Liver (tissue), 3 donors: Measurements from ENCODE around the gene POT1.

Source experiments
- RXRA ChIP-seq, 2 donors: IDR thresholded peaks; 2 replicates each; pipeline ENCODE4 v1.6.1; 2017 to 2018; ENCODE audit warnings: antibody characterized with exemption in 2 of 2, mild to moderate bottlenecking in 1 of 2
- TF ChIP-seq, protein P1 (sequence below): IDR thresholded peaks from 2 replicates; pipeline ENCODE4 v1.6.1; 2016; ENCODE audit warnings: antibody characterized with exemption
- TF ChIP-seq, protein P2 (sequence below): fragments of 150-350 bp; IDR thresholded peaks from 2 replicates; pipeline ENCODE4 v1.5.1; 2017; ENCODE audit warnings: improper control_type of control experiment, low read depth, low read length; ENCODE audit not compliant: missing input control
- donor health status: healthy.
- donor health status: healthy.

DNA sequence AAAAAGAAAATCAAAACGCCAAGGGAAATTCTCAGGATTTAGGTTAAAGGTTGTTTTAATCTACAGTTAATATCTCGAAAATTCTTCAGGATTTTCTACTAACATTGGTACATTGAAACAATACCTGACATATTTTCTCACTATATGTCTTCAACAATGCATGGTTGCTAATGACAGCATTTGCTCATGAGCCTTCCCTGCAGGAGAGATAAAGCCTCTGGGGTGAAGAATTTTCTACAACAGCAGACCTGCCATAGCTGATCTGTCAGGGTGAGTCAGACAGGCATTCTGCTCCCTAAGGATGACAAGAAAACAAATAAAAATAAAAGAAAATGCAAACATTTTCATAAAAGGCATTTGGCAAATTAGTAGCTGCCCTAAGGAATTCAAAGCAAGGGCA lies 152.4 kb downstream of the POT1 start:
- TF ChIP-seq, protein P1, sequence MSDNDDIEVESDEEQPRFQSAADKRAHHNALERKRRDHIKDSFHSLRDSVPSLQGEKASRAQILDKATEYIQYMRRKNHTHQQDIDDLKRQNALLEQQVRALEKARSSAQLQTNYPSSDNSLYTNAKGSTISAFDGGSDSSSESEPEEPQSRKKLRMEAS = no peak
- TF ChIP-seq, protein P2, sequence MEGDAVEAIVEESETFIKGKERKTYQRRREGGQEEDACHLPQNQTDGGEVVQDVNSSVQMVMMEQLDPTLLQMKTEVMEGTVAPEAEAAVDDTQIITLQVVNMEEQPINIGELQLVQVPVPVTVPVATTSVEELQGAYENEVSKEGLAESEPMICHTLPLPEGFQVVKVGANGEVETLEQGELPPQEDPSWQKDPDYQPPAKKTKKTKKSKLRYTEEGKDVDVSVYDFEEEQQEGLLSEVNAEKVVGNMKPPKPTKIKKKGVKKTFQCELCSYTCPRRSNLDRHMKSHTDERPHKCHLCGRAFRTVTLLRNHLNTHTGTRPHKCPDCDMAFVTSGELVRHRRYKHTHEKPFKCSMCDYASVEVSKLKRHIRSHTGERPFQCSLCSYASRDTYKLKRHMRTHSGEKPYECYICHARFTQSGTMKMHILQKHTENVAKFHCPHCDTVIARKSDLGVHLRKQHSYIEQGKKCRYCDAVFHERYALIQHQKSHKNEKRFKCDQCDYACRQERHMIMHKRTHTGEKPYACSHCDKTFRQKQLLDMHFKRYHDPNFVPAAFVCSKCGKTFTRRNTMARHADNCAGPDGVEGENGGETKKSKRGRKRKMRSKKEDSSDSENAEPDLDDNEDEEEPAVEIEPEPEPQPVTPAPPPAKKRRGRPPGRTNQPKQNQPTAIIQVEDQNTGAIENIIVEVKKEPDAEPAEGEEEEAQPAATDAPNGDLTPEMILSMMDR = no peak
- TF ChIP-seq RXRA (IDR thresholded peaks at IDR 0.05) = no peak
